HG03139 (cell line): ENCODE measurements around the gene MINDY1.

Experiments
- ATAC-seq: cut with Tn5 transposase; IDR thresholded peaks from one replicate; pipeline ENCODE4 v1.9.1; 2021; ENCODE audit not compliant: unreplicated experiment

The MINDY1 gene

GRCh38 chr1:150994248-150994647 lies 12.5 kb downstream of the MINDY1 start:
- no peak for ATAC-seq

GRCh38 chr1:150992626-150993025 lies 14.1 kb downstream of the MINDY1 start:
- ATAC-seq = no peak

- ATAC-seq = no peak
Observed at GRCh38 chr1:150987924-150988323, 18.8 kb downstream of the MINDY1 start.

- ATAC-seq = no peak
Observed at GRCh38 chr1:150985179-150985825, 21.4 kb downstream of the MINDY1 start.

- no peak for ATAC-seq
Observed at GRCh38 chr1:150981805-150982712, 24.6 kb downstream of the MINDY1 start, which contains the start of gene ANXA9. ANXA9 (plus strand) TSS chr1:150982292; CDS start chr1:150983106, 814 bp downstream.

- no peak for ATAC-seq
Observed at GRCh38 chr1:150981177-150981804, 25.4 kb downstream of the MINDY1 start.

- ATAC-seq = no peak
Observed at GRCh38 chr1:150979092-150980056, 27.3 kb downstream of the MINDY1 start.

- no peak for ATAC-seq
Observed at GRCh38 chr1:150976879-150977694, 29.6 kb downstream of the MINDY1 start.

- ATAC-seq = no peak
Observed at GRCh38 chr1:150976401-150976821, 30.3 kb downstream of the MINDY1 start.

GRCh38 chr1:150974580-150975478 lies 31.9 kb downstream of the MINDY1 start, which contains the start of gene CERS2:
CERS2 (minus strand) TSS chr1:150974835; CDS start chr1:150969090, 5,745 bp downstream.
- no peak for ATAC-seq

- ATAC-seq = no peak
Observed at GRCh38 chr1:150973836-150974579, 32.7 kb downstream of the MINDY1 start.

GRCh38 chr1:150973258-150973835 lies 33.4 kb downstream of the MINDY1 start:
- no peak for ATAC-seq

GRCh38 chr1:150972417-150972940 lies 34.2 kb downstream of the MINDY1 start:
- no peak for ATAC-seq

GRCh38 chr1:150971583-150972416 lies 34.9 kb downstream of the MINDY1 start:
- ATAC-seq = no peak

GRCh38 chr1:150970808-150971582 lies 35.7 kb downstream of the MINDY1 start:
- ATAC-seq = no peak

GRCh38 chr1:150969626-150970025 lies 37.1 kb downstream of the MINDY1 start:
- no peak for ATAC-seq
